Hepatocyte (in vitro differentiated cells): ENCODE measurements around the gene GAS6. TPM values are rescaled to one million over a fixed set of nuclear protein-coding genes. Genes with fewer than 3 reads are reported as not detected.

Experiments
- DNase-seq: peaks from one replicate; pipeline ENCODE4 v3.0.0-alpha.2; 2016; ENCODE audit warnings: low spot score
- H2AFZ ChIP-seq: fragments of 200-600 bp; sonication (generic); 2 replicates; pipeline ENCODE4 v1.6.0; 2016; ENCODE audit warnings: antibody characterized with exemption, mild to moderate bottlenecking
- H3K27ac ChIP-seq: fragments of 200-600 bp; sonication (generic); 2 replicates; pipeline ENCODE4 v1.5.1; 2016; ENCODE audit warnings: mild to moderate bottlenecking
- H3K27me3 ChIP-seq: fragments of 200-600 bp; sonication (generic); 2 replicates; pipeline ENCODE4 v1.6.1; 2016
- H3K36me3 ChIP-seq: fragments of 200-600 bp; sonication (generic); replicated peaks from 2 replicates; pipeline ENCODE4 v1.5.1; 2016; ENCODE audit warnings: low read depth; ENCODE audit not compliant: insufficient read depth
- H3K4me1 ChIP-seq: fragments of 200-600 bp; sonication (generic); 2 replicates; pipeline ENCODE4 v1.5.1; 2016; ENCODE audit warnings: mild to moderate bottlenecking, moderate library complexity; ENCODE audit not compliant: insufficient read depth
- H3K4me2 ChIP-seq: fragments of 200-600 bp; sonication (generic); 2 replicates; pipeline ENCODE4 v1.6.0; 2016
- H3K4me3 ChIP-seq: fragments of 200-600 bp; sonication (generic); 2 replicates; pipeline ENCODE4 v1.5.1; 2016; ENCODE audit warnings: mild to moderate bottlenecking
- H3K79me2 ChIP-seq: fragments of 200-600 bp; sonication (generic); 2 replicates; pipeline ENCODE4 v1.6.0; 2017; ENCODE audit warnings: mild to moderate bottlenecking
- H3K9me2 ChIP-seq: fragments of 200-600 bp; sonication (generic); replicated peaks from 2 replicates; pipeline ENCODE4 v1.6.0; 2017; ENCODE audit warnings: mild to moderate bottlenecking; ENCODE audit not compliant: insufficient read depth
- H3K9me3 ChIP-seq: fragments of 200-600 bp; sonication (generic); 2 replicates; pipeline ENCODE4 v1.5.1; 2016; ENCODE audit warnings: low read depth, mild to moderate bottlenecking
- H4K20me1 ChIP-seq: fragments of 200-600 bp; sonication (generic); 2 replicates; pipeline ENCODE4 v1.6.0; 2016; ENCODE audit warnings: mild to moderate bottlenecking; ENCODE audit not compliant: insufficient read depth, poor library complexity, severe bottlenecking
- CTCF ChIP-seq: fragments of 200-600 bp; sonication (generic); IDR thresholded peaks from 2 replicates; pipeline ENCODE4 v1.5.1; 2016; ENCODE audit warnings: antibody characterized with exemption, mild to moderate bottlenecking; ENCODE audit not compliant: poor library complexity
- EZH2 ChIP-seq: fragments of 200-600 bp; sonication (generic); IDR thresholded peaks from 2 replicates; pipeline ENCODE4 v1.6.1; 2016; ENCODE audit warnings: antibody characterized with exemption, mild to moderate bottlenecking, borderline replicate concordance
- EZH2phosphoT487 ChIP-seq: fragments of 200-600 bp; sonication (generic); IDR thresholded peaks from one replicate; pipeline ENCODE4 v1.6.1; 2018; ENCODE audit warnings: antibody characterized with exemption, mild to moderate bottlenecking, low read depth, moderate library complexity; ENCODE audit not compliant: unreplicated experiment, severe bottlenecking
- WGBS: methylation state at CpG from one replicate; pipeline ENCODE4 v1.1.6; 2016; ENCODE audit warnings: low lambda C conversion rate; ENCODE audit errors: missing lambda C conversion rate; 5-methylcytosine and 5-hydroxymethylcytosine counted together
- polyA plus RNA-seq: library from polyadenylated mRNA; unstranded; fragments of >200 nt; fragmentation: Nextera tagmentation; extraction: Ambion mirVana; gene quantifications from 2 replicates; pipeline ENCODE4 v1.2.1, GENCODE V29; 2016
- total RNA-seq: library from RNA; depleted of rRNA; stranded (reverse); fragments of >200 nt; gene quantifications from 2 replicates; pipeline ENCODE4 v1.2.3, GENCODE V29; 2014

Gene GAS6
- total and polyA plus RNA-seq, 2 experiments from 2014 or later = 70.0 to 146 TPM

- no peak overlapping the region for H2AFZ ChIP-seq
- TF ChIP-seq EZH2phosphoT487 (no peak), EZH2 (no peak), CTCF (no peak)
- H3K27ac ChIP-seq = no peak overlapping the region
- H3K27me3 ChIP-seq = no peaks in the 10 kb centered on the region
- no peaks in the 10 kb centered on the region for H3K79me2 ChIP-seq
- peaks cover under 1% of the 10 kb centered on the region for H3K4me1 ChIP-seq
- H3K4me2 ChIP-seq = no peak overlapping the region
- no peaks in the 10 kb centered on the region for H3K36me3 ChIP-seq
- H3K9me3 ChIP-seq = no peaks in the 10 kb centered on the region
- H3K4me3 ChIP-seq = no peak overlapping the region
- WGBS = 88% methylated on average over 12 of the region's 12 CpGs
- H3K9me2 ChIP-seq = no peaks in the 10 kb centered on the region
- no peak for DNase-seq
- no peaks in the 10 kb centered on the region for H4K20me1 ChIP-seq
Observed at GRCh38 chr13:113808058-113808834, 55.6 kb downstream of the GAS6 start.

- no peak overlapping the region for H3K4me2 ChIP-seq
- no peaks in the 10 kb centered on the region for H3K9me2 ChIP-seq
- no peak overlapping the region for H3K4me3 ChIP-seq
- DNase-seq = no peak
- H3K9me3 ChIP-seq = no peaks in the 10 kb centered on the region
- no peaks in the 10 kb centered on the region for H3K36me3 ChIP-seq
- H3K79me2 ChIP-seq = no peaks in the 10 kb centered on the region
- WGBS = 93% methylated on average over 13 of the region's 13 CpGs
- no peaks in the 10 kb centered on the region for H4K20me1 ChIP-seq
- peaks cover 5% of the 10 kb centered on the region for H3K4me1 ChIP-seq
- TF ChIP-seq EZH2phosphoT487 = no peak
- TF ChIP-seq EZH2 = no peak
- no peak for TF ChIP-seq CTCF
- no peaks in the 10 kb centered on the region for H3K27me3 ChIP-seq
- no peak overlapping the region for H3K27ac ChIP-seq
- no peak overlapping the region for H2AFZ ChIP-seq
Observed at GRCh38 chr13:113806526-113806925, 57.4 kb downstream of the GAS6 start.

- no peak overlapping the region for H3K4me2 ChIP-seq
- no peaks in the 10 kb centered on the region for H3K9me3 ChIP-seq
- H3K36me3 ChIP-seq = no peaks in the 10 kb centered on the region
- no peaks in the 10 kb centered on the region for H3K9me2 ChIP-seq
- no peak overlapping the region for H3K4me3 ChIP-seq
- 90% methylated on average over 11 of the region's 11 CpGs for WGBS
- no peak overlapping the region for H2AFZ ChIP-seq
- H3K27me3 ChIP-seq = no peaks in the 10 kb centered on the region
- H3K79me2 ChIP-seq = no peaks in the 10 kb centered on the region
- H3K4me1 ChIP-seq = peaks cover 5% of the 10 kb centered on the region
- no peak for DNase-seq
- TF ChIP-seq EZH2 = no peak
- no peak for TF ChIP-seq EZH2phosphoT487
- TF ChIP-seq CTCF = no peak
- H3K27ac ChIP-seq = no peak overlapping the region
- H4K20me1 ChIP-seq = no peaks in the 10 kb centered on the region
Observed at GRCh38 chr13:113806104-113806471, 57.8 kb downstream of the GAS6 start.
